H1 (cell line): ENCODE measurements around the gene PLCB2. TPM values are rescaled to one million over a fixed set of nuclear protein-coding genes. Genes with fewer than 3 reads are reported as not detected.

Experiments used
- CTCF ChIA-PET: fragments of 300-600 bp; sonication (Branson Sonifier 250); formaldehyde crosslinking; loops from one replicate; lab custom pipeline; 2021; ENCODE audit not compliant: partially characterized antibody; lab: Charles Lee
- POLR2A ChIA-PET: fragments of 300-600 bp; sonication (Branson Sonifier 250); formaldehyde crosslinking; loops from one replicate; lab custom pipeline; 2021; ENCODE audit warnings: inconsistent platforms; ENCODE audit not compliant: partially characterized antibody; lab: Charles Lee
- DNase-seq, 2 experiments: peaks; one replicate each; pipeline versions ENCODE4 v3.0.0 to v3.0.0-alpha.2; 2010 to 2022; ENCODE audit warnings: low spot score in 2 of 2, low read depth in 1 of 2, mixed read lengths in 1 of 2
- FAIRE-seq: peaks from 2 replicates; lab custom pipeline; 2011; peaks lifted over from hg19 to GRCh38; lab: Jason Lieb, UNC
- H2AFZ ChIP-seq: 2 replicates; pipeline ENCODE4 v1.8.1; 2012; ENCODE audit warnings: low read length, inconsistent platforms
- H2AK5ac ChIP-seq: 2 replicates; pipeline ENCODE4 v1.6.1; 2013; ENCODE audit warnings: low read depth, low read length
- H2BK120ac ChIP-seq: replicated peaks from 2 replicates; pipeline ENCODE3; 2013; ENCODE audit warnings: low read depth, low read length, inconsistent platforms
- H2BK12ac ChIP-seq: 2 replicates; pipeline ENCODE4 v1.6.1; 2013; ENCODE audit warnings: low read depth, low read length
- H2BK15ac ChIP-seq: 2 replicates; pipeline ENCODE4 v1.6.1; 2013; ENCODE audit warnings: low read length
- H2BK20ac ChIP-seq: 2 replicates; pipeline ENCODE4 v1.6.1; 2013; ENCODE audit warnings: low read length
- H2BK5ac ChIP-seq: 2 replicates; pipeline ENCODE4 v1.6.1; 2013; ENCODE audit warnings: low read depth, low read length
- H3K14ac ChIP-seq: 2 replicates; pipeline ENCODE4 v1.6.1; 2013; ENCODE audit warnings: inconsistent platforms; ENCODE audit not compliant: insufficient read length
- H3K18ac ChIP-seq: 2 replicates; pipeline ENCODE4 v1.6.1; 2013; ENCODE audit warnings: low read length; ENCODE audit errors: extremely low read depth
- H3K23ac ChIP-seq: 2 replicates; pipeline ENCODE4 v1.6.1; 2013; ENCODE audit warnings: inconsistent platforms; ENCODE audit not compliant: insufficient read length
- H3K23me2 ChIP-seq: 2 replicates; pipeline ENCODE4 v1.6.1; 2013; ENCODE audit warnings: low read depth, low read length
- H3K27ac ChIP-seq: 2 replicates; pipeline ENCODE4 v1.6.1; 2011; ENCODE audit warnings: low read depth, low read length, inconsistent platforms
- H3K27me3 ChIP-seq, 4 experiments: replicated peaks in 1 of 4; 1 replicate in 1 of 4; 2 replicates in 3 of 4; pipeline versions ENCODE4 v1.6.1 to v1.8.1; 2011 to 2013; ENCODE audit warnings: low read length in 3 of 4, mild to moderate bottlenecking in 3 of 4, inconsistent platforms in 2 of 4, mixed read lengths in 2 of 4, moderate library complexity in 1 of 4; ENCODE audit not compliant: control insufficient read depth in 3 of 4, insufficient read depth in 3 of 4; ENCODE audit errors: extremely low read depth in 1 of 4
- H3K36me3 ChIP-seq, 4 experiments: 2 replicates each; pipeline versions ENCODE4 v1.6.1 to v1.8.1; 2011 to 2013; ENCODE audit warnings: mild to moderate bottlenecking in 4 of 4, low read length in 3 of 4, moderate library complexity in 2 of 4, control low read depth in 1 of 4, inconsistent platforms in 1 of 4; ENCODE audit not compliant: insufficient read depth in 4 of 4, control insufficient read depth in 2 of 4
- H3K4ac ChIP-seq: replicated peaks from 2 replicates; pipeline ENCODE3; 2013; ENCODE audit warnings: low read length, low read depth, mixed read lengths, inconsistent platforms; ENCODE audit not compliant: insufficient read length
- H3K4me1 ChIP-seq, 4 experiments: replicated peaks in 1 of 4; 1 replicate in 1 of 4; 2 replicates in 3 of 4; pipeline versions ENCODE4 v1.6.1 to v1.8.1; 2011 to 2013; ENCODE audit warnings: low read length in 3 of 4, inconsistent platforms in 2 of 4, mixed read lengths in 1 of 4; ENCODE audit not compliant: insufficient read depth in 4 of 4, control insufficient read depth in 3 of 4
- H3K4me2 ChIP-seq, 2 experiments: 2 replicates each; pipeline versions ENCODE4 v1.6.1 to v1.8.1; 2011 to 2013; ENCODE audit warnings: low read depth in 2 of 2, low read length in 2 of 2, control low read depth in 1 of 2, inconsistent platforms in 1 of 2, mild to moderate bottlenecking in 1 of 2; ENCODE audit not compliant: insufficient read depth in 1 of 2
- H3K4me3 ChIP-seq, 4 experiments: fragments of 200-600, 300-600 bp in 1 of 4; sonication (generic), shearing (Covaris generic), sonication (Bioruptor Twin) in 1 of 4; 2 replicates each; pipeline versions ENCODE4 v1.5.1 to v1.8.1; 2011 to 2016; ENCODE audit warnings: low read length in 4 of 4, low read depth in 3 of 4, control low read depth in 2 of 4, inconsistent platforms in 2 of 4, mild to moderate bottlenecking in 2 of 4, mixed read lengths in 1 of 4, moderate library complexity in 1 of 4; ENCODE audit not compliant: insufficient read depth in 2 of 4; ENCODE audit errors: extremely low read depth in 1 of 4
- H3K56ac ChIP-seq: replicated peaks from 2 replicates; pipeline ENCODE3; 2013; ENCODE audit warnings: low read depth, mild to moderate bottlenecking, mixed read lengths, low read length, inconsistent platforms; ENCODE audit not compliant: insufficient read length
- H3K79me1 ChIP-seq: 2 replicates; pipeline ENCODE4 v1.6.1; 2013; ENCODE audit warnings: low read depth, low read length, control low read depth
- H3K79me2 ChIP-seq, 2 experiments: 2 replicates each; pipeline versions ENCODE4 v1.6.1 to v1.8.1; 2012 to 2013; ENCODE audit warnings: low read length in 2 of 2, mild to moderate bottlenecking in 2 of 2, inconsistent platforms in 1 of 2; ENCODE audit not compliant: insufficient read depth in 2 of 2, control insufficient read depth in 1 of 2
- H3K9ac ChIP-seq, 4 experiments: replicated peaks in 1 of 4; 1 replicate in 1 of 4; 2 replicates in 3 of 4; pipeline versions ENCODE4 v1.6.1 to v1.8.1; 2011 to 2013; ENCODE audit warnings: low read depth in 3 of 4, low read length in 3 of 4, control low read depth in 2 of 4, mild to moderate bottlenecking in 2 of 4, moderate library complexity in 2 of 4, inconsistent platforms in 1 of 4; ENCODE audit errors: extremely low read depth in 1 of 4
- H3K9me3 ChIP-seq, 2 experiments: 2 replicates each; pipeline versions ENCODE4 v1.6.1 to v1.8.1; 2012 to 2013; ENCODE audit warnings: mild to moderate bottlenecking in 2 of 2, moderate library complexity in 2 of 2, control low read depth in 1 of 2, inconsistent platforms in 1 of 2, low read depth in 1 of 2, low read length in 1 of 2, mixed read lengths in 1 of 2; ENCODE audit not compliant: insufficient read depth in 2 of 2
- H4K20me1 ChIP-seq, 2 experiments: replicated peaks in 1 of 2; 2 replicates each; pipeline versions ENCODE3 to v1.8.1; 2011 to 2013; ENCODE audit warnings: inconsistent platforms in 2 of 2, low read length in 2 of 2, mild to moderate bottlenecking in 1 of 2; ENCODE audit not compliant: insufficient read depth in 2 of 2, control insufficient read depth in 1 of 2
- H4K5ac ChIP-seq: 2 replicates; pipeline ENCODE4 v1.6.1; 2013; ENCODE audit warnings: low read length, low read depth, mixed read lengths, inconsistent platforms; ENCODE audit not compliant: insufficient read length
- H4K8ac ChIP-seq: 2 replicates; pipeline ENCODE4 v1.8.0; 2013; ENCODE audit warnings: mild to moderate bottlenecking, moderate library complexity, low read length, inconsistent platforms; ENCODE audit not compliant: insufficient read depth; ENCODE audit errors: extremely low read depth
- H4K91ac ChIP-seq: replicated peaks from 2 replicates; pipeline ENCODE3; 2013; ENCODE audit warnings: low read length, mixed read lengths, inconsistent platforms; ENCODE audit not compliant: insufficient read length
- ASH2L ChIP-seq: fragments of 200-600, 300-600 bp; sonication (generic); IDR thresholded peaks from one replicate; pipeline ENCODE4 v1.7.1; 2017; ENCODE audit warnings: low read length
- CEBPB ChIP-seq: IDR thresholded peaks from 2 replicates; pipeline ENCODE4 v1.6.1; 2012; ENCODE audit warnings: low read depth, low read length
- CHD2 ChIP-seq: IDR thresholded peaks from 2 replicates; pipeline ENCODE4 v1.6.1; 2012; ENCODE audit warnings: low read length, improper control_type of control experiment
- HDAC6 ChIP-seq: IDR thresholded peaks from one replicate; pipeline ENCODE4 v1.7.1; 2012; ENCODE audit warnings: low read depth, mild to moderate bottlenecking, inconsistent platforms, low read length, moderate library complexity
- MAX ChIP-seq: IDR thresholded peaks from 2 replicates; pipeline ENCODE4 v1.6.1; 2012; ENCODE audit warnings: inconsistent platforms
- NRF1 ChIP-seq: IDR thresholded peaks from 2 replicates; pipeline ENCODE4 v1.6.1; 2011; ENCODE audit warnings: mild to moderate bottlenecking, low read depth, low read length, improper control_type of control experiment
- SIX5 ChIP-seq: IDR thresholded peaks from 2 replicates; pipeline ENCODE4 v1.6.1; 2011; ENCODE audit warnings: mild to moderate bottlenecking, low read depth, low read length
- TBP ChIP-seq: IDR thresholded peaks from 2 replicates; pipeline ENCODE4 v1.6.1; 2011; ENCODE audit warnings: low read depth, low read length, improper control_type of control experiment
- WGBS, 2 experiments: shearing (Covaris generic) in 1 of 2; methylation state at CpG; one replicate each; pipeline versions ENCODE4 v1.1.6 to v1.1.7; 2013 to 2015; ENCODE audit warnings: low lambda C conversion rate in 2 of 2, mixed read lengths in 2 of 2, inconsistent platforms in 1 of 2, low coverage in 1 of 2, missing lambda C conversion rate in 1 of 2; ENCODE audit not compliant: insufficient replicate concordance in 2 of 2, insufficient coverage in 1 of 2, insufficient read length in 1 of 2; ENCODE audit errors: extremely low coverage in 1 of 2, missing lambda C conversion rate in 1 of 2; 5-methylcytosine and 5-hydroxymethylcytosine counted together
- polyA plus RNA-seq, 7 experiments: library from polyadenylated mRNA; depleted of rRNA in 3 of 7; stranded (reverse) in 5 of 7; unstranded in 2 of 7; fragments of >200 nt in 5 of 7; fragments of 200-250 nt in 2 of 7; gene quantifications; 1 replicate in 5 of 7; 2 replicates in 1 of 7; 4 replicates in 1 of 7; pipeline versions ENCODE4 v1.2.1 to v1.2.3, GENCODE V29; 2011 to 2013; ENCODE audit warnings: missing spikeins in 2 of 7, mixed read lengths in 2 of 7
- total RNA-seq: library from RNA; stranded (reverse); fragmentation: NEBNext Ultra II Directional; extraction: Animal tissue kit (Norgen Biotek cat#: 25700); gene quantifications from 2 replicates; pipeline ENCODE4 v1.2.1, GENCODE V29; 2021

Gene PLCB2
- total and polyA plus RNA-seq, 2 of the 8 experiments (the other 6 are each of a cell fraction or from before 2014, with no cell fraction given): 7.2 to 8.4 TPM

- no peak overlapping the region for H3K56ac ChIP-seq
- no peaks in the 10 kb centered on the region for H3K36me3 ChIP-seq
- H2BK15ac ChIP-seq: 0 out of 2 replicates have a peak overlapping the region, but pooled peaks have one; percentile 24
- peaks cover 3 to 33% (median 19%) of the 10 kb centered on the region in 4 experiments for H3K4me1 ChIP-seq
- ChIA-PET POLR2A (interaction anchor here (0.7 to 5.4 kb wide), 15 partner anchors 8 to 130 kb away, joined by 3 to 46 read pairs (median 4); partner anchors contain the start of genes ANKRD63, INAFM2 and PLCB2), CTCF (interaction anchor here (0.5 to 16.2 kb wide), 11 partner anchors 15 to 251 kb away, joined by 3 to 518 read pairs (median 5); partner anchors contain the start of genes CCDC9B, INAFM2 and PLCB2)
- no peaks in the 10 kb centered on the region; the same call in 1 of the 2 replicates for H3K79me1 ChIP-seq
- no peak overlapping the region for H3K27ac ChIP-seq
- H3K23ac ChIP-seq: no peak overlapping the region
- peak overlapping the region; percentile 91; the same call in 1 of the 2 replicates for H2BK12ac ChIP-seq
- H4K91ac ChIP-seq: peak overlapping the region; percentile 32
- H3K79me2 ChIP-seq: no peaks in the 10 kb centered on the region
- H2BK120ac ChIP-seq: peak overlapping the region; percentile 11
- peaks cover 16 to 52% (median 36%) of the 10 kb centered on the region in 4 experiments; a peak in 6 of 7 replicates for H3K27me3 ChIP-seq
- H3K9me3 ChIP-seq: no peaks in the 10 kb centered on the region
- peak overlapping the region; percentile 36; the same call in 1 of the 2 replicates for H2AFZ ChIP-seq
- H2BK20ac ChIP-seq: 0 out of 2 replicates have a peak overlapping the region, but pooled peaks have one; percentile 9
- peaks cover 0 to 1% of the 10 kb centered on the region in 2 experiments for H4K20me1 ChIP-seq
- no peak overlapping the region for H4K5ac ChIP-seq
- 20% methylated on average over 12 of the region's 12 CpGs; no CpG with 5 or more reads in 1 of the 2 experiments for WGBS, 2 experiments
- FAIRE-seq: no peak
- no peak overlapping the region; the same call in 1 of the 2 replicates for H2BK5ac ChIP-seq
- H3K4me3 ChIP-seq: peak overlapping the region in 1 of 4 experiments; percentile 54; a peak in 2 of 8 replicates
- H3K9ac ChIP-seq: no peak overlapping the region
- H3K18ac ChIP-seq: no peak overlapping the region
- H3K4me2 ChIP-seq: peak overlapping the region; percentile 38 to 54; a peak in 2 of 4 replicates
- TF ChIP-seq NRF1: no peak
- TF ChIP-seq CEBPB: no peak
- no peak for TF ChIP-seq SIX5
- no peak for TF ChIP-seq ASH2L
- no peak for TF ChIP-seq HDAC6
- no peak for TF ChIP-seq MAX
- no peak for TF ChIP-seq CHD2
- TF ChIP-seq TBP: no peak
- H2AK5ac ChIP-seq: no peak overlapping the region
- DNase-seq: peak in 1 of 2 experiments; percentile 51
- peaks cover 3% of the 10 kb centered on the region; the same call in 1 of the 2 replicates for H3K23me2 ChIP-seq
- no peak overlapping the region; the same call in 1 of the 2 replicates for H4K8ac ChIP-seq
- H3K4ac ChIP-seq: peak overlapping the region; percentile 12
- H3K14ac ChIP-seq: no peak overlapping the region
Measured at GRCh38 chr15:40290545-40290917, 17.2 kb downstream of the PLCB2 start.
